Panc1 (cell line): ENCODE data around the gene SSBP4. TPM values are rescaled to one million over a fixed set of nuclear protein-coding genes. Genes with fewer than 3 reads are reported as not detected.
A peak's percentile ranks its signal among the peaks of the same experiment; 100 is the strongest.

ENCODE experiments used
- ATAC-seq: fragments of 200-7000 bp; cut with Tn5 transposase; 2 replicates; pipeline ENCODE4 v1.9.1; 2020; ENCODE audit warnings: mild to moderate bottlenecking, moderate library complexity
- BruUV-seq: library from RNA; stranded (reverse); fragments of 400-500 nt; replicated peaks from 2 replicates; lab custom pipeline; 2021; lab: Mats Ljungman, UMichigan
- CTCF ChIA-PET: fragments of 300-600 bp; sonication (Branson Sonifier 250); formaldehyde crosslinking; loops from one replicate; lab custom pipeline; 2022; ENCODE audit warnings: antibody characterized with exemption; lab: Charles Lee
- POLR2A ChIA-PET: fragments of 300-600 bp; sonication (Branson Sonifier 250); formaldehyde crosslinking; loops from one replicate; lab custom pipeline; 2022; ENCODE audit warnings: antibody characterized with exemption; lab: Charles Lee
- DNase-seq: peaks from one replicate; pipeline ENCODE4 v3.0.0-alpha.2; 2010; ENCODE audit warnings: low read depth, low spot score
- H3K27ac ChIP-seq: 2 replicates; pipeline ENCODE4 v1.5.1; 2011; ENCODE audit warnings: mild to moderate bottlenecking, low read length, inconsistent platforms
- H3K27me3 ChIP-seq: fragments of 200-500 bp; sonication (Bioruptor generic); 2 replicates; pipeline ENCODE4 v1.6.0; 2014; ENCODE audit warnings: low read length, inconsistent platforms; ENCODE audit not compliant: control insufficient read depth, insufficient read depth
- H3K36me3 ChIP-seq: fragments of 200-500 bp; sonication (Bioruptor generic); 2 replicates; pipeline ENCODE4 v1.5.1; 2014; ENCODE audit warnings: inconsistent platforms, mild to moderate bottlenecking, low read length, moderate library complexity; ENCODE audit not compliant: control insufficient read depth, insufficient read depth
- H3K4me1 ChIP-seq: 2 replicates; pipeline ENCODE4 v1.5.1; 2011; ENCODE audit warnings: inconsistent platforms, mild to moderate bottlenecking, low read length, moderate library complexity; ENCODE audit not compliant: control insufficient read depth, insufficient read depth
- H3K4me3 ChIP-seq, 2 experiments: 2 replicates each; pipeline ENCODE4 v1.5.1; 2011 to 2012; ENCODE audit warnings: low read depth in 2 of 2, low read length in 2 of 2, mild to moderate bottlenecking in 2 of 2, inconsistent platforms in 1 of 2, moderate library complexity in 1 of 2
- H3K9me3 ChIP-seq: fragments of 200-500 bp; sonication (Bioruptor generic); 2 replicates; pipeline ENCODE4 v1.5.1; 2014; ENCODE audit warnings: low read depth, mild to moderate bottlenecking, inconsistent platforms, low read length, moderate library complexity; ENCODE audit not compliant: control insufficient read depth, insufficient read depth
- POLR2AphosphoS5 ChIP-seq: IDR thresholded peaks from 2 replicates; pipeline ENCODE4 v1.6.1; 2012; ENCODE audit warnings: mild to moderate bottlenecking, low read depth, low read length, moderate library complexity
- SIN3A ChIP-seq: IDR thresholded peaks from 2 replicates; pipeline ENCODE4 v1.6.1; 2012; ENCODE audit warnings: low read depth, mild to moderate bottlenecking, low read length, moderate library complexity, borderline replicate concordance; ENCODE audit not compliant: insufficient read depth
- TCF7L2 ChIP-seq: IDR thresholded peaks from 2 replicates; pipeline ENCODE4 v1.6.1; 2011; ENCODE audit warnings: mild to moderate bottlenecking, low read depth, low read length, inconsistent platforms
- in situ Hi-C: cut with HindIII; loops from 2 replicates; pipeline ENCODE4 v1.10.0; 2016; ENCODE audit warnings: low sequenced_read_pairs, low pct_unique_long_range_greater_than_20kb
- intact Hi-C: fragments of 100-400 bp; cut with micrococcal nuclease; formaldehyde crosslinking; loops from one replicate; pipeline ENCODE4 v1.10.0; 2022; ENCODE audit not compliant: unreplicated experiment
- total RNA-seq: library from RNA; stranded (reverse); gene quantifications from one replicate; pipeline ENCODE4 v1.2.1, GENCODE V29; 2021; ENCODE audit not compliant: unreplicated experiment
- TF ChIP-seq, protein P1 (sequence below): fragments of 450-650 bp; IDR thresholded peaks from 2 replicates; pipeline ENCODE4 v1.5.1; 2017; ENCODE audit warnings: mild to moderate bottlenecking

Gene SSBP4
- total RNA-seq, 1 experiment from 2014 or later = 128 TPM

DNA sequence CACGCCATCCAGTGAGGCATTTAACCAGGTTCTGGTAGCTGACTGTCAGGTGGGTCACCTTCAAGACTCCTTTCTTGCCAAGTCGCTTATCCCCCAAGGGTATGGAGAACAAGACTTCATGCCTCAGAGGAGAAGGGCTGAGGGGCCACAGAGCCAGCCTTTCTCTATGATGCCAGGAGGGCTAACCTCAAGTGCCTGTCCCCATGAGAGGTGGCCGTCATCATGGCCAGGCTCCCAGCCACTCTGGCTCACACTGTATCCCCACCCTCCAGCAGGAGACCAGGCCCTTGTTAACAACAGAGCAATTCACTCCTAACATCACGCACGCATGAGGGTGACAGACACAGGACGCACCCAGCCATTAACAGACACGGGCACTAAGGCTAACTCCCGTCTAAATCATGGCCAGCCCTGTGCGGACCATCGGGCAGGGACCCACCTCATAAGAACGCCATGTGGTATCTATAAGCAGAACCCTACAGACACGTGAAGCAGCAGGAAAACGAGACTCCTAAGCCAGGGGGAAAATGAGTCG is 57.4 kb downstream of the SSBP4 start:
- no peaks in the 10 kb centered on the region for H3K9me3 ChIP-seq
- no peaks in the 10 kb centered on the region for H3K36me3 ChIP-seq
- TF ChIP-seq POLR2AphosphoS5 (no peak), TCF7L2 (no peak)
- DNase-seq = no peak
- no peak overlapping the region; the same call in 1 of the 2 replicates for H3K27ac ChIP-seq
- POLR2A ChIA-PET = no interaction called here
- intact Hi-C loops (no loop called here), in situ Hi-C loops (no loop called here)
- H3K27me3 ChIP-seq = no peaks in the 10 kb centered on the region
- peaks cover 21% of the 10 kb centered on the region for H3K4me1 ChIP-seq
- no peak overlapping the region for H3K4me3 ChIP-seq
- ATAC-seq = no peak
- CTCF ChIA-PET = no interaction called here
- BruUV-seq = no TSS peak

DNA sequence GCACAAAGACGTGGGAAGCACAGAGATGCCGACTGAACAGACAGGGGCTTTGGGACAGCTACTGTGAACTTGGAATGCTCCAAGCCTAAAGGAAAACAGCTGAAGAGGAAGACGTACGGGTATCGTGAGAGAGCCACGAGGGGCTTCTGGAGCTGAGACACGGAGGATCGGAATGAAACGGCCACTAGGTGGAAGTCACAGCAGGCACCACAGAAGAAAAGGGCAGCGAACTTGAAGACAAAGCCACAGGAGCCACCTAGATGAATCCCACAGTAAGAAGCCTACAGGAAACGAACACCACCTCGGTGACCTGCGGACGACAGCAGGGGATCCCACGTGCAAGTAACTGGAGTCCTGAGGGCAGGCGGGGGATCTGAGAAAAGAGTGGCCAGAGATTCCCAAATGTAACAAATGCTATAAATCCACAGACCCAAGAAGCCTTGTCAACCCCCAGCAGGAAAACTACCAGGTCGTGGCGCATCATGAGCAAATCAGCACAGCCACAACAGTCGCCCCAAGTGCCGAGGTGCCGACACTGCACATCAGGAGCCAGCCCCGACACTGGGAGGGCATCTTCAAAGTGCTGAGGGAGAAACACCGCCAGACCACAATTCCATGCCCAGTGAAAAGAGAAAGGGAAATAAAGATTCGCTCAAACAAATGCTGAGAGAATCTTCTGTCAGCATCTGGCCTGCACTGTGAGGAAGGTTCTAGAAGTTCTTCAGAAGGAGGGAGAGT is 58.0 kb downstream of the SSBP4 start:
- ChIA-PET CTCF (no interaction called here), POLR2A (no interaction called here)
- no peak for ATAC-seq
- no TSS peak for BruUV-seq
- Histone ChIP-seq H3K27ac (no peak overlapping the region; the same call in 1 of the 2 replicates), H3K4me1 (peaks cover 21% of the 10 kb centered on the region), H3K27me3 (no peaks in the 10 kb centered on the region), H3K4me3 (no peak overlapping the region), H3K9me3 (no peaks in the 10 kb centered on the region), H3K36me3 (no peaks in the 10 kb centered on the region)
- TF ChIP-seq, protein P1, sequence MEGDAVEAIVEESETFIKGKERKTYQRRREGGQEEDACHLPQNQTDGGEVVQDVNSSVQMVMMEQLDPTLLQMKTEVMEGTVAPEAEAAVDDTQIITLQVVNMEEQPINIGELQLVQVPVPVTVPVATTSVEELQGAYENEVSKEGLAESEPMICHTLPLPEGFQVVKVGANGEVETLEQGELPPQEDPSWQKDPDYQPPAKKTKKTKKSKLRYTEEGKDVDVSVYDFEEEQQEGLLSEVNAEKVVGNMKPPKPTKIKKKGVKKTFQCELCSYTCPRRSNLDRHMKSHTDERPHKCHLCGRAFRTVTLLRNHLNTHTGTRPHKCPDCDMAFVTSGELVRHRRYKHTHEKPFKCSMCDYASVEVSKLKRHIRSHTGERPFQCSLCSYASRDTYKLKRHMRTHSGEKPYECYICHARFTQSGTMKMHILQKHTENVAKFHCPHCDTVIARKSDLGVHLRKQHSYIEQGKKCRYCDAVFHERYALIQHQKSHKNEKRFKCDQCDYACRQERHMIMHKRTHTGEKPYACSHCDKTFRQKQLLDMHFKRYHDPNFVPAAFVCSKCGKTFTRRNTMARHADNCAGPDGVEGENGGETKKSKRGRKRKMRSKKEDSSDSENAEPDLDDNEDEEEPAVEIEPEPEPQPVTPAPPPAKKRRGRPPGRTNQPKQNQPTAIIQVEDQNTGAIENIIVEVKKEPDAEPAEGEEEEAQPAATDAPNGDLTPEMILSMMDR = peak; percentile 52; the same call in 1 of the 2 replicates
- no peak for TF ChIP-seq POLR2AphosphoS5
- no peak for DNase-seq
- intact Hi-C loops = no loop called here
- in situ Hi-C loops = no loop called here

- ATAC-seq (no peak), DNase-seq (no peak)
- ChIA-PET CTCF (no interaction called here), POLR2A (no interaction called here)
- intact Hi-C loops = no loop called here
- in situ Hi-C loops = no loop called here
- TF ChIP-seq TCF7L2 (no peak), SIN3A (no peak)
- TF ChIP-seq, protein P1 = no peak
- no TSS peak for BruUV-seq
- H3K4me3 ChIP-seq = no peak overlapping the region
- no peaks in the 10 kb centered on the region for H3K27me3 ChIP-seq
- peaks cover 21% of the 10 kb centered on the region for H3K4me1 ChIP-seq
- no peaks in the 10 kb centered on the region for H3K36me3 ChIP-seq
- H3K9me3 ChIP-seq = no peaks in the 10 kb centered on the region
- H3K27ac ChIP-seq = no peak overlapping the region
Observed at GRCh38 chr19:18477974-18478373, 58.8 kb downstream of the SSBP4 start.
